Progenitor cell of endocrine pancreas (in vitro differentiated cells): ENCODE results near the gene MTUS2. TPM values are rescaled to one million over a fixed set of nuclear protein-coding genes. Genes with fewer than 3 reads are reported as not detected.

Experiments used
- DNase-seq: peaks from one replicate; pipeline ENCODE4 v3.0.0; 2021; ENCODE audit warnings: low spot score; ENCODE audit not compliant: unreplicated experiment
- H3K27ac Mint-ChIP-seq: 2 replicates; pipeline ENCODE4 v1.8.0; 2021; ENCODE audit warnings: mild to moderate bottlenecking, moderate library complexity, mixed read lengths
- H3K27me3 Mint-ChIP-seq: 2 replicates; pipeline ENCODE4 v1.8.0; 2021; ENCODE audit warnings: mixed read lengths
- H3K36me3 Mint-ChIP-seq: 2 replicates; pipeline ENCODE4 v1.8.0; 2022; ENCODE audit warnings: mixed read lengths; ENCODE audit not compliant: insufficient read depth
- H3K4me1 Mint-ChIP-seq: 2 replicates; pipeline ENCODE4 v1.8.0; 2021; ENCODE audit warnings: low read depth, mixed read lengths
- H3K4me3 Mint-ChIP-seq: 2 replicates; pipeline ENCODE4 v1.8.0; 2021; ENCODE audit warnings: low read depth, mild to moderate bottlenecking, moderate library complexity, mixed read lengths
- H3K9me3 Mint-ChIP-seq: 2 replicates; pipeline ENCODE4 v1.8.0; 2021; ENCODE audit warnings: low read depth, mixed read lengths
- CTCF ChIP-seq: fragments of 200-600 bp; sonication (generic); IDR thresholded peaks from one replicate; pipeline ENCODE4 v1.5.0; 2021; ENCODE audit warnings: antibody characterized with exemption, mild to moderate bottlenecking; ENCODE audit not compliant: unreplicated experiment
- total RNA-seq: library from RNA; stranded (reverse); gene quantifications from 2 replicates; pipeline ENCODE4 v1.2.1, GENCODE V29; 2021

Gene MTUS2
- total RNA-seq, 1 donor from 2014 or later, result 9.3 TPM

DNA sequence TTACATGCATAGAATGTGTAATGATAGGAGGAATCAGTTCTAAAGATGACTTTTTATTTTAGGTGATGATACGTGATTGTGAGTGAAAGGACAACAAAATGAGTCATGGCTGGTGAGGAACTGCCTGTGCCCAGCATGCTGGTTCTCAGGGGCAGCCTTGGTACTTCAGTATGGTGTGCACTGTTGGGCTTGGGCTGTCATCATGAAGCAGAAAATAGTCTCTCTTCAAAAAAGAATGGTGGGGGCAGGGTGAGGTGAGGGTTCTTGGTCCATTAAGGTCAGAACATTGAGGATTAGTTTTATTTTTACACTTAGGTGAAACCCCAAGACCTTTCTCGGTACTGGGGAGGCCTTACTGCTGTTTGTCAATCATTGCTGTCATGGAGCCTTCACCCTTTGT is 309.5 kb downstream of the MTUS2 start:
- Mint-ChIP-seq H3K4me1 (peaks cover 7% of the 10 kb centered on the region), H3K27me3 (no peaks in the 10 kb centered on the region), H3K27ac (no peak overlapping the region), H3K36me3 (no peaks in the 10 kb centered on the region), H3K4me3 (no peak overlapping the region), H3K9me3 (peaks cover 6% of the 10 kb centered on the region)
- no peak for DNase-seq
- no peak for TF ChIP-seq CTCF

GRCh38 chr13:29131159-29131558 is 311.0 kb downstream of the MTUS2 start:
- TF ChIP-seq CTCF, result no peak
- Mint-ChIP-seq H3K27ac (no peak overlapping the region), H3K36me3 (no peaks in the 10 kb centered on the region), H3K9me3 (peaks cover 9% of the 10 kb centered on the region), H3K4me1 (peaks cover 2% of the 10 kb centered on the region), H3K4me3 (no peak overlapping the region), H3K27me3 (no peaks in the 10 kb centered on the region)
- no peak for DNase-seq

- DNase-seq, result no peak
- peaks cover 13% of the 10 kb centered on the region for H3K9me3 Mint-ChIP-seq
- no peaks in the 10 kb centered on the region for H3K27me3 Mint-ChIP-seq
- H3K4me3 Mint-ChIP-seq, result no peak overlapping the region
- H3K4me1 Mint-ChIP-seq, result no peaks in the 10 kb centered on the region
- TF ChIP-seq CTCF, result no peak
- H3K27ac Mint-ChIP-seq, result no peak overlapping the region
- H3K36me3 Mint-ChIP-seq, result no peaks in the 10 kb centered on the region
These were observed 311.9 kb downstream of the MTUS2 start for GRCh38 chr13:29131881-29132668.

GRCh38 chr13:29136341-29136740 is 316.2 kb downstream of the MTUS2 start:
- Mint-ChIP-seq H3K9me3 (peaks cover 18% of the 10 kb centered on the region), H3K4me3 (no peak overlapping the region), H3K36me3 (no peaks in the 10 kb centered on the region), H3K4me1 (no peaks in the 10 kb centered on the region), H3K27ac (no peak overlapping the region), H3K27me3 (no peaks in the 10 kb centered on the region)
- no peak for DNase-seq
- TF ChIP-seq CTCF, result no peak

DNA sequence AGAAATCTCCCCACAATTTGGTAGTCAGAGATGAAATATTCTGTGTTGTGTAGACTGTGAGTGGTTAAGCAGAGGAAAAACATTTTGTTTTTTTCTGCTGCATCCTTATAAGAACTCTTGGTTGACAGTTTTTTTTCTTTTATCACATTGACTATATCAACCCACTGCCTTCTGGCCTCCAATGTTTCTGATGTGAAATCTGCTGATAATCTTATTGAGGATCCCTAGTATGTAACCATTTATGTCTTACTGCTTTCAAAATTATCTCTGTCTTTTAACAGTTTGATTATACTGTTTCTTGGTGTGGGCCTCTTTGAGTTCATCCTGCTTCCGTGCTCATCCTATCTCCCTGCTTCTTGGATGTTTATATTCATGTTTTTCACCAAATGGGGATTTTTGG is 316.9 kb downstream of the MTUS2 start:
- no peak overlapping the region for H3K4me3 Mint-ChIP-seq
- no peaks in the 10 kb centered on the region for H3K27me3 Mint-ChIP-seq
- TF ChIP-seq CTCF, result no peak
- no peak overlapping the region for H3K27ac Mint-ChIP-seq
- DNase-seq, result no peak
- peaks cover 18% of the 10 kb centered on the region for H3K9me3 Mint-ChIP-seq
- no peaks in the 10 kb centered on the region for H3K4me1 Mint-ChIP-seq
- H3K36me3 Mint-ChIP-seq, result no peaks in the 10 kb centered on the region
